ENCODE results near the gene RFC2. TPM values are rescaled to one million over a fixed set of nuclear protein-coding genes. Genes with fewer than 3 reads are reported as not detected.

Gene RFC2
- total RNA-seq, 1 experiment from 2014 or later: 75.6 TPM

- intact Hi-C loops (cut with micrococcal nuclease): loop anchor here (10.0 kb wide), 1 partner anchor 119 kb away; no protein-coding TSS in a partner anchor
- Histone ChIP-seq H3K4me1 (ENCODE audit: control insufficient read depth in 1 of 2, insufficient read depth in 2 of 2, low read length in 2 of 2) (peaks cover 27 to 59% of the 10 kb centered on the region in 2 experiments), H3K79me2 (ENCODE audit: insufficient read depth, low read length) (no peaks in the 10 kb centered on the region), H3K27me3 (ENCODE audit: insufficient read depth, low read length) (no peaks in the 10 kb centered on the region), H3K4me3 (replicated peaks in 1 of 2; ENCODE audit: low read depth in 1 of 2, low read length in 2 of 2) (no peak overlapping the region), H3K27ac (ENCODE audit: low read depth, low read length) (no peak overlapping the region), H3K9ac (ENCODE audit: low read length) (no peak overlapping the region), H3K4me2 (ENCODE audit: low read length) (no peak overlapping the region), H3K9me3 (ENCODE audit: control insufficient read depth in 1 of 2, insufficient read depth in 1 of 2, low read depth in 1 of 2, low read length in 2 of 2) (no peaks in the 10 kb centered on the region), H3K9me2 (ENCODE audit: insufficient read depth) (no peaks in the 10 kb centered on the region), H3K36me3 (ENCODE audit: control insufficient read depth in 1 of 2, insufficient read depth in 2 of 2, low read length in 2 of 2) (no peaks in the 10 kb centered on the region), H4K20me1 (ENCODE audit: insufficient read depth) (no peaks in the 10 kb centered on the region), H2AFZ (ENCODE audit: low read depth, low read length, poor library complexity, severe bottlenecking) (no peak overlapping the region)
- no peak for TF ChIP-seq EZH2 (IDR thresholded peaks at IDR 0.05)
- TF ChIP-seq ZNF274 (IDR thresholded peaks at IDR 0.05; ENCODE audit: low read depth, low read length): no peak
- TF ChIP-seq MAX (IDR thresholded peaks at IDR 0.05): peak; percentile 30; the same call in 1 of the 2 replicates
- TF ChIP-seq TCF7L2 (IDR thresholded peaks at IDR 0.05; ENCODE audit: borderline replicate concordance, extremely low read depth, insufficient read depth, insufficient read length): no peak
- 0 out of 2 replicates have a peak, but pooled peaks have one; percentile 49 for TF ChIP-seq CBX3 (IDR thresholded peaks at IDR 0.05; ENCODE audit: low read depth)
- TF ChIP-seq JUND (IDR thresholded peaks at IDR 0.05): no peak
- no peak for TF ChIP-seq POLR2A (IDR thresholded peaks at IDR 0.05; ENCODE audit: borderline replicate concordance, extremely low read depth, insufficient read depth, insufficient read length)
- TF ChIP-seq, protein P1, sequence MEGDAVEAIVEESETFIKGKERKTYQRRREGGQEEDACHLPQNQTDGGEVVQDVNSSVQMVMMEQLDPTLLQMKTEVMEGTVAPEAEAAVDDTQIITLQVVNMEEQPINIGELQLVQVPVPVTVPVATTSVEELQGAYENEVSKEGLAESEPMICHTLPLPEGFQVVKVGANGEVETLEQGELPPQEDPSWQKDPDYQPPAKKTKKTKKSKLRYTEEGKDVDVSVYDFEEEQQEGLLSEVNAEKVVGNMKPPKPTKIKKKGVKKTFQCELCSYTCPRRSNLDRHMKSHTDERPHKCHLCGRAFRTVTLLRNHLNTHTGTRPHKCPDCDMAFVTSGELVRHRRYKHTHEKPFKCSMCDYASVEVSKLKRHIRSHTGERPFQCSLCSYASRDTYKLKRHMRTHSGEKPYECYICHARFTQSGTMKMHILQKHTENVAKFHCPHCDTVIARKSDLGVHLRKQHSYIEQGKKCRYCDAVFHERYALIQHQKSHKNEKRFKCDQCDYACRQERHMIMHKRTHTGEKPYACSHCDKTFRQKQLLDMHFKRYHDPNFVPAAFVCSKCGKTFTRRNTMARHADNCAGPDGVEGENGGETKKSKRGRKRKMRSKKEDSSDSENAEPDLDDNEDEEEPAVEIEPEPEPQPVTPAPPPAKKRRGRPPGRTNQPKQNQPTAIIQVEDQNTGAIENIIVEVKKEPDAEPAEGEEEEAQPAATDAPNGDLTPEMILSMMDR (IDR thresholded peaks at IDR 0.05 in 2 of 3, conservative IDR thresholded peaks at IDR 0.05 in 1 of 3; ENCODE audit: borderline replicate concordance in 1 of 3, insufficient read depth in 1 of 3, low read depth in 2 of 3, low read length in 2 of 3): peak; percentile 46 to 91 (median 78); a peak in 5 of 6 replicates
- no peak for TF ChIP-seq REST (IDR thresholded peaks at IDR 0.05; ENCODE audit: low read depth)
- peak; percentile 75 for TF ChIP-seq RAD21 (IDR thresholded peaks at IDR 0.05; ENCODE audit: low read depth)
- TF ChIP-seq YY1 (IDR thresholded peaks at IDR 0.05; ENCODE audit: extremely low read depth, insufficient replicate concordance, low read depth, low read length): no peak
- TF ChIP-seq EZH2phosphoT487 (IDR thresholded peaks at IDR 0.05; ENCODE audit: borderline replicate concordance): no peak
- no peak for TF ChIP-seq SRF (IDR thresholded peaks at IDR 0.05; ENCODE audit: low read depth)
- TF ChIP-seq FOSL1 (IDR thresholded peaks at IDR 0.05; ENCODE audit: low read depth): no peak
- TF ChIP-seq SIN3A (IDR thresholded peaks at IDR 0.05; ENCODE audit: low read depth): no peak
- ChIA-PET POLR2A (interaction anchor here (0.7 kb wide), 1 partner anchor 19 kb away, joined by 3 read pairs; no protein-coding TSS in a partner anchor), RAD21 (ENCODE audit: low non-redundant PET in 1 of 2, low total read pairs in 2 of 2, uncharacterized antibody in 2 of 2, unreplicated experiment in 2 of 2) (interaction anchor here (0.5 to 1.7 kb wide), 3 partner anchors 66 to 126 kb away, joined by 3 to 4 read pairs (median 3); partner anchors contain the start of gene LAT2 (in 1 of the 2)), CTCF (interaction anchor here (0.5 to 3.0 kb wide), 12 partner anchors 10 to 126 kb away, joined by 3 to 24 read pairs (median 6); partner anchors contain the start of gene CLIP2)
- no peak for DNase-seq (ENCODE audit: low read depth, low spot score)
- ATAC-seq: peak; percentile 61
- BruUV-seq (replicated peaks): no TSS peak
These were observed 21.2 kb upstream of the RFC2 start for GRCh38 chr7:74275401-74275881.
